GM18909 (cell line): ENCODE results near the gene PRMT5.
"Not testable (repeated sequence)": the region's sequence is repeated elsewhere in the genome, so short reads cannot be mapped to it uniquely, and the experiment has no call there.

Experiments
- ATAC-seq: cut with Tn5 transposase; IDR thresholded peaks from one replicate; pipeline ENCODE4 v1.9.1; 2021; ENCODE audit warnings: mild to moderate bottlenecking; ENCODE audit not compliant: unreplicated experiment, poor library complexity

PRMT5 gene

GRCh38 chr14:22935156-22935555, 6.0 kb upstream of the PRMT5 start:
- ATAC-seq = no peak

GRCh38 chr14:22932146-22932545, 3.0 kb upstream of the PRMT5 start:
- ATAC-seq = no peak

GRCh38 chr14:22929961-22930364, 787 bp upstream of the PRMT5 start:
- ATAC-seq = no peak

- ATAC-seq = no peak
These were observed 706 bp downstream of the PRMT5 start for GRCh38 chr14:22928237-22929103.

GRCh38 chr14:22926316-22926715, 2.9 kb downstream of the PRMT5 start:
- no peak for ATAC-seq

- ATAC-seq = no peak
These were observed 3.7 kb downstream of the PRMT5 start for GRCh38 chr14:22925513-22925912.

GRCh38 chr14:22923746-22924145, 5.4 kb downstream of the PRMT5 start:
- no peak for ATAC-seq

GRCh38 chr14:22922294-22922693, 6.9 kb downstream of the PRMT5 start:
- no peak for ATAC-seq

GRCh38 chr14:22920697-22921096, 8.5 kb downstream of the PRMT5 start:
- no peak for ATAC-seq

GRCh38 chr14:22919601-22919921, 9.6 kb downstream of the PRMT5 start:
- ATAC-seq = no peak

GRCh38 chr14:22918804-22919600, 10.2 kb downstream of the PRMT5 start, which contains the start of gene RBM23:
Gene RBM23 (minus strand): TSS chr14:22919149.
- peak; percentile 93 for ATAC-seq

GRCh38 chr14:22915886-22916521, 13.2 kb downstream of the PRMT5 start:
- no peak for ATAC-seq

- ATAC-seq = not testable (repeated sequence)
These were observed 14.3 kb downstream of the PRMT5 start for GRCh38 chr14:22914836-22915235.

GRCh38 chr14:22910916-22911315, 18.3 kb downstream of the PRMT5 start:
- no peak for ATAC-seq

GRCh38 chr14:22908601-22909000, 20.6 kb downstream of the PRMT5 start:
- no peak for ATAC-seq

GRCh38 chr14:22907429-22907828, 21.7 kb downstream of the PRMT5 start:
- ATAC-seq = no peak

- ATAC-seq = no peak
These were observed 23.1 kb downstream of the PRMT5 start for GRCh38 chr14:22906073-22906472.

- ATAC-seq = no peak
These were observed 23.5 kb downstream of the PRMT5 start for GRCh38 chr14:22905627-22906026.

- no peak for ATAC-seq
These were observed 25.5 kb downstream of the PRMT5 start for GRCh38 chr14:22903742-22904087.

- ATAC-seq = no peak
These were observed 27.4 kb downstream of the PRMT5 start for GRCh38 chr14:22901799-22902198.
